GM10266 (cell line): Measurements from ENCODE around the gene GMPPA.
A peak's percentile ranks its signal among the peaks of the same experiment; 100 is the strongest.

Source experiments
- DNase-seq: peaks from one replicate; pipeline ENCODE4 v3.0.0; 2012; ENCODE audit errors: extremely low spot score
- CTCF ChIP-seq: IDR thresholded peaks from 2 replicates; pipeline ENCODE4 v1.5.1; 2012; ENCODE audit warnings: mild to moderate bottlenecking, low read depth; ENCODE audit not compliant: control insufficient read depth, insufficient read depth; ENCODE audit errors: missing control alignments

The GMPPA gene

DNA sequence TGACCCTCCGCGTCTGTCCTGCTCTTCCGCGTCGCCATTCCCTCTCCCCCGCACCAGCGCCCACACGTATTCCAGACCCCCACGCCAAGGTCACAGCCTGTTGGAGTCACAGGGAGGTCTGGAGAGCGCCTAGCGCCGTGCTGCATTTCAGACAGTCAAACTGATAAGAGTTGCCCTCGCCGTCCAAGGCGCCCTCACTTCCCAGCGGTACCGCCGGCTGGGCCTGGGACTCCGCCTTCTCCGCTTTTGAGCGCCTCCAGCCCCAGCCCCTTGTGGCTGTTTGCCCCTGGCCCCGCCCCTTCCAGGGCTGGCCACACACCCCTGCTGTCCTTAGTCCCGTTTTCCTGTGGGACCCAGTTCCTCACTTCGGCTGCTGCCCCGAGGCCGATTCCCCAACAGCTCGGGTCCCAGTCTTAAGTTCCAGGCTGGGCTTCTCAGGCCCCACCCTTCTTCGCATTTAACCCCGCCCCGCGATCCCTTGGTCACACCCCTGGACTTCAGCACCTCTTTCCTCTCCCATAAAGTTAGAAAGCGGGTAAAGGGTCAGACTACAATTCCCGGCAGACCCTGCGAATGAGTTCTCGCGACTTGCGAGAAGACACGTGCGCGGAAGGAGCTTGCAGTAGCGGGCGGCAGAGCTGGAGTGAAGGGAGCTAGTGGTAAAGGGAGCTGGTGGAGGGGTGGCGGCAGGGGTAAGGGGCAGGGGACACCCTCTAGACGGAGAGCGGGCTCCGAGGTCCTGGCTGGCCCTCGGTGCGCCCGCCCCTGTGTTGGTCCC, at the start of gene GMPPA:
Gene GMPPA, plus strand, starts transcription at position 612 of the 778 bp plus-strand sequence. CDS start 1,085 bp downstream, outside the sequence.
- no peak for TF ChIP-seq CTCF
- peak; percentile 98 for DNase-seq

- TF ChIP-seq CTCF = no peak
- DNase-seq = no peak
Measured at GRCh38 chr2:219449609-219450008, 49.1 kb upstream of the GMPPA start.

- no peak for TF ChIP-seq CTCF
- no peak for DNase-seq
Measured at GRCh38 chr2:219451661-219452360, 46.9 kb upstream of the GMPPA start.

GRCh38 chr2:219452361-219453317, 46.1 kb upstream of the GMPPA start:
- no peak for TF ChIP-seq CTCF
- no peak for DNase-seq

GRCh38 chr2:219453671-219454590, 44.8 kb upstream of the GMPPA start:
- DNase-seq = no peak
- no peak for TF ChIP-seq CTCF

GRCh38 chr2:219455581-219455980, 43.1 kb upstream of the GMPPA start:
- no peak for DNase-seq
- no peak for TF ChIP-seq CTCF
